HepG2 (cell line): ENCODE results near the gene CMTM2. TPM values are rescaled to one million over a fixed set of nuclear protein-coding genes. Genes with fewer than 3 reads are reported as not detected.

Source experiments
- CEBPZ ChIP-seq: IDR thresholded peaks from 2 replicates; pipeline ENCODE4 v1.6.1; 2012; ENCODE audit warnings: low read length, improper control_type of control experiment
- ETV6 ChIP-seq: sonication (generic); formaldehyde crosslinking; conservative IDR thresholded peaks from 2 replicates; pipeline ENCODE4 v1.4.0; 2020; ENCODE audit warnings: missing genetic modification reagents
- HDAC6 ChIP-seq: fragments of 200-600 bp; sonication (generic); IDR thresholded peaks from 2 replicates; pipeline ENCODE4 v1.7.0; 2017; ENCODE audit warnings: mild to moderate bottlenecking, antibody characterized with exemption, low read length, low read depth
- MAZ ChIP-seq, 2 experiments: sonication (generic) in 1 of 2; formaldehyde crosslinking in 1 of 2; IDR thresholded peaks; 2 replicates each; pipeline versions ENCODE4 v1.5.0 to v1.6.1; 2012 to 2020; ENCODE audit warnings: low read depth in 2 of 2, mild to moderate bottlenecking in 2 of 2, borderline replicate concordance in 1 of 2, improper control_type of control experiment in 1 of 2, low read length in 1 of 2, missing genetic modification reagents in 1 of 2, moderate library complexity in 1 of 2
- MED1 ChIP-seq: sonication (generic); formaldehyde crosslinking; IDR thresholded peaks from 2 replicates; pipeline ENCODE4 v1.4.0; 2020; ENCODE audit warnings: missing genetic modification reagents
- MTERF4 ChIP-seq: sonication (generic); formaldehyde crosslinking; IDR thresholded peaks from 2 replicates; pipeline ENCODE4 v1.8.0; 2023; ENCODE audit warnings: mild to moderate bottlenecking, missing genetic modification reagents
- SKIL ChIP-seq: sonication (generic); formaldehyde crosslinking; IDR thresholded peaks from 2 replicates; pipeline ENCODE4 v1.8.0; 2022; ENCODE audit warnings: missing genetic modification reagents, mild to moderate bottlenecking, moderate library complexity, borderline replicate concordance
- SPEN ChIP-seq: sonication (generic); formaldehyde crosslinking; IDR thresholded peaks from 2 replicates; pipeline ENCODE4 v1.5.1; 2020; ENCODE audit warnings: low read depth, mild to moderate bottlenecking, missing genetic modification reagents
- ZBTB38 ChIP-seq: sonication (generic); formaldehyde crosslinking; IDR thresholded peaks from 2 replicates; pipeline ENCODE4 v1.5.1; 2020; ENCODE audit warnings: mild to moderate bottlenecking, missing genetic modification reagents
- ZFAT ChIP-seq: sonication (generic); formaldehyde crosslinking; conservative IDR thresholded peaks from 2 replicates; pipeline ENCODE4 v1.8.1; 2023; ENCODE audit warnings: missing genetic modification reagents, inconsistent platforms
- ZNF572 ChIP-seq: sonication (generic); formaldehyde crosslinking; IDR thresholded peaks from 2 replicates; pipeline ENCODE4 v1.5.1; 2020; ENCODE audit warnings: mild to moderate bottlenecking, missing genetic modification reagents
- ZNF687 ChIP-seq: sonication (generic); formaldehyde crosslinking; IDR thresholded peaks from 2 replicates; pipeline ENCODE4 v1.5.1; 2020; ENCODE audit warnings: mild to moderate bottlenecking, missing genetic modification reagents, moderate library complexity
- polyA plus RNA-seq, 8 experiments: library from polyadenylated mRNA; depleted of rRNA in 3 of 8; stranded (reverse) in 7 of 8; unstranded in 1 of 8; fragments of >200 nt; fragmentation: Illumina TruSeq in 4 of 8; extraction: Trizol in 4 of 8; gene quantifications; 2 replicates each; pipeline versions ENCODE4 v1.2.1 to v1.2.3, GENCODE V29; 2011 to 2016; ENCODE audit warnings: low read depth in 4 of 8, missing spikeins in 1 of 8, mixed read lengths in 1 of 8; ENCODE audit not compliant: insufficient read depth in 1 of 8
- total RNA-seq, 5 experiments: library from RNA; depleted of rRNA; stranded (reverse); fragments of >200 nt; fragmentation: Illumina TruSeq; extraction: Trizol; gene quantifications; 2 replicates each; pipeline ENCODE4 v1.2.3, GENCODE V29; 2016; ENCODE audit warnings: low read depth in 1 of 5

Gene CMTM2
- total and polyA plus RNA-seq, 2 of the 13 experiments (the other 11 are each of a cell fraction or from before 2014, with no cell fraction given): not detected

- TF ChIP-seq ZNF687 (peak; percentile 30), ZNF572 (CRISPR knock-in tag) (no peak), HDAC6 (no peak), MAZ (IDR thresholded peaks at IDR 0.05; ENCODE audit: borderline replicate concordance, low read depth, low read length) (no peak), MAZ (CRISPR knock-in tag; IDR thresholded peaks at IDR 0.05; ENCODE audit: low read depth) (0 out of 2 replicates have a peak, but pooled peaks have one; percentile 23), ETV6 (CRISPR knock-in tag) (no peak), MTERF4 (CRISPR knock-in tag) (0 out of 2 replicates have a peak, but pooled peaks have one; percentile 70), SPEN (CRISPR knock-in tag) (no peak), ZBTB38 (CRISPR knock-in tag) (peak; percentile 44; the same call in 1 of the 2 replicates), ZFAT (CRISPR knock-in tag) (no peak), MED1 (CRISPR knock-in tag) (no peak), CEBPZ (no peak), SKIL (CRISPR knock-in tag) (no peak)
- TF ChIP-seq, all 625 proteins: peak for 7
Measured at GRCh38 chr16:66616592-66616991, 37.3 kb downstream of the CMTM2 start (continued).
